Activated naive CD4-positive, alpha-beta T cell treated with anti-CD3 and anti-CD28 coated beads for 36 hours (primary cell): ENCODE data around the gene DNLZ. TPM values are rescaled to one million over a fixed set of nuclear protein-coding genes. Genes with fewer than 3 reads are reported as not detected.

Experiments
- CTCF ChIA-PET: fragments of 350-600 bp; sonication (Branson Sonifier 250); formaldehyde crosslinking; loops from one replicate; lab custom pipeline; 2021; ENCODE audit warnings: antibody characterized with exemption; lab: Charles Lee
- DNase-seq: peaks from one replicate; pipeline ENCODE4 v3.0.0-alpha.2; 2020
- H3K27ac Mint-ChIP-seq: one replicate; pipeline ENCODE4 v1.8.0; 2021; ENCODE audit warnings: mild to moderate bottlenecking, mixed read lengths
- H3K27me3 Mint-ChIP-seq: one replicate; pipeline ENCODE4 v1.8.0; 2021; ENCODE audit warnings: low read depth, mixed read lengths
- H3K36me3 Mint-ChIP-seq: one replicate; pipeline ENCODE4 v1.8.0; 2021; ENCODE audit warnings: low read depth, mixed read lengths
- H3K4me1 Mint-ChIP-seq: one replicate; pipeline ENCODE4 v1.8.0; 2021; ENCODE audit warnings: low read depth, mixed read lengths
- H3K4me3 Mint-ChIP-seq: one replicate; pipeline ENCODE4 v1.8.0; 2021; ENCODE audit warnings: mild to moderate bottlenecking, moderate library complexity, mixed read lengths
- H3K9me3 Mint-ChIP-seq: one replicate; pipeline ENCODE4 v1.8.0; 2021; ENCODE audit warnings: mixed read lengths
- intact Hi-C: fragments of 100-400 bp; cut with micrococcal nuclease; formaldehyde crosslinking; loops from one replicate; pipeline ENCODE4 v1.15.1; 2023
- total RNA-seq, 2 experiments: library from RNA; stranded (reverse); gene quantifications; one replicate each; pipeline ENCODE4 v1.2.3, GENCODE V29; 2021

The DNLZ gene
- total RNA-seq, 2 experiments from 2014 or later: 9.9 to 12.0 TPM

DNA sequence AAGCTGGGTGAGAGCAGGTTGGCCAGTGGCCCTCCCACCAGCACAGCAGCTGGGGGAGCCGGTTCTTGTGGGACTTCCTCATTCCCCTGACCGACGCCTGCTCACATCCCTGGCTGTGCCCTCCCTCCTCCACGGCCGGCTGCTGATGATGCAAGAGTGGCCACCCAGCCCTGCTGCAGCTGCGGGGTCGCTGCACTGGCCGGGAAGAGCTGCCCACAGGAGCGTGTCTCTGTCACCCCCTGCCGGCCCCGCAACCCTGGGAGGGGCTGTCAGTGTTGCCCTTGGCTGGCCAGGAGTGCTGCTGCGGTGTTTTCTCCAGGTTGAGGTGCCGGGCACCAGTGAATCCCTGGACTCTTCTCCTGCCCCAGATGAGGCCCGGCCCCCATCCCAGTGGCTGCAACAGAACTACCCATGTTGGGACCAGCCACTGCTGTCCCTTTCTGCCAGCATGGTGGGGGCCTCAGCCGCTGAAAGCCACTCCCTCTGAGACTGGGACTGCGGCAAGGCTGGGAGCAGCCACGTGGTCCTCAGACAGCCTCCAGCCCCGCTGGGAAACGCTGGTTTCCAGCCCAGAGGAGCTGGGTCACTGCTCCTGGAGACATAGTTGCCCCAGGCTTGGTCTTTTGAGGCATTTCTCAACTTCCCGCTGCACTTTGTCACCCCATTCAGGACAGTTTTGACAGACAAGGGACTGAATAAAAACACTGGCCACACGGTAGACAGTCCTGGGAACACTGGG, 9.2 kb upstream of the DNLZ start:
- intact Hi-C loops: no loop called here
- H3K9me3 Mint-ChIP-seq: no peaks in the 10 kb centered on the region
- H3K4me1 Mint-ChIP-seq: no peaks in the 10 kb centered on the region
- no peak overlapping the region for H3K27ac Mint-ChIP-seq
- DNase-seq: no peak
- CTCF ChIA-PET: interaction anchor here (0.7 kb wide), 1 partner anchor 18 kb away, joined by 4 read pairs; no protein-coding TSS in a partner anchor
- no peaks in the 10 kb centered on the region for H3K27me3 Mint-ChIP-seq
- peaks cover 2% of the 10 kb centered on the region for H3K36me3 Mint-ChIP-seq
- H3K4me3 Mint-ChIP-seq: no peak overlapping the region

GRCh38 chr9:136372006-136372405, 8.5 kb upstream of the DNLZ start:
- Mint-ChIP-seq H3K4me1 (no peaks in the 10 kb centered on the region), H3K27me3 (no peaks in the 10 kb centered on the region), H3K27ac (no peak overlapping the region), H3K9me3 (no peaks in the 10 kb centered on the region), H3K4me3 (no peak overlapping the region), H3K36me3 (peaks cover 2% of the 10 kb centered on the region)
- intact Hi-C loops: no loop called here
- CTCF ChIA-PET: no interaction called here
- no peak for DNase-seq

- H3K36me3 Mint-ChIP-seq: peaks cover 2% of the 10 kb centered on the region
- no peaks in the 10 kb centered on the region for H3K27me3 Mint-ChIP-seq
- intact Hi-C loops: no loop called here
- H3K9me3 Mint-ChIP-seq: no peaks in the 10 kb centered on the region
- CTCF ChIA-PET: no interaction called here
- no peak for DNase-seq
- no peaks in the 10 kb centered on the region for H3K4me1 Mint-ChIP-seq
- no peak overlapping the region for H3K4me3 Mint-ChIP-seq
- H3K27ac Mint-ChIP-seq: no peak overlapping the region
Observed at GRCh38 chr9:136371533-136371880, 8.0 kb upstream of the DNLZ start.

DNA sequence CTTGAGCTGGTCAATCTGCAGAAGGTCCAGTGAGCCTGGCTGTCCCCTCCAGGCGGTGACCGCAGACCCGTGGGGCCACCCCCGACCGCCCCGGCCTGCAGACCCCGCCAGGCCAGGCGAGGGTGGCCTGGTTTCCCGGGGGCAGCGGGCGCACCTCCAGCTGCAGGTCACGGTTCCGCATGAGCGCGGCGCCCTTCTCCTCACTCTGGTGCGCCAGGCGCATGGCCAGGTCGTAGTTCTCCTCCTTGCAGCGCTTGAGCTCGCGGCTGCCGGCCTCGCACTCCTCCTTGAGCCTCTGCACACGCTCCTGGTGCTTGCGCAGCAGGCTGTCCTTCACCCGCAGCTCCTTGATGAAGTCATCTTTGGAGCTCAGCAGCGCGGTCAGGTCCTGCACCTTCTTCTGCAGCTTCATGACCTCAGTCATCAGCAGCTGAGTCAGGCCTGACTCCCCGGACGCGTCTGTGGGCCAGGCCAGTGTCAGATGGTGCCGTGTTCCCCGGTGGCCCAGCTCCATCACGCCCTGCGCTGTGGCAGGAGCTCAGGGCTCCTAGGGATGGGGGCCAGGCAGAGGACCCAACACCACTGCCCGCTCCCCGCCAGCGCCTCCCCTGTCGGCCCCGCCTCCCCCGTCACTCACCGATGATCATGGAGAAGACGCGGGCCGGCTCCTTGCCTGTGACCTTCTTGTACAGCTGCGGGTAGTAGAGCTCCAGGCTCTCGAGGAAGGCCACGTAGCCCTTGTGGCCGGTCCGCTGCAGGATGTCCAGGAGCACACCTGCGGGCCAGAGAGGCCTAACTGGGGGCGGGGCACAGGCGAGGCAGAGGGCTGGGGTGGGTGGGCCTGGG, 7.4 kb upstream of the DNLZ start:
- DNase-seq: no peak
- Mint-ChIP-seq H3K9me3 (no peaks in the 10 kb centered on the region), H3K36me3 (peaks cover 2% of the 10 kb centered on the region), H3K4me3 (no peak overlapping the region), H3K27me3 (no peaks in the 10 kb centered on the region), H3K27ac (no peak overlapping the region), H3K4me1 (no peaks in the 10 kb centered on the region)
- CTCF ChIA-PET: no interaction called here
- intact Hi-C loops: no loop called here

- H3K27ac Mint-ChIP-seq: no peak overlapping the region
- no peaks in the 10 kb centered on the region for H3K9me3 Mint-ChIP-seq
Observed at GRCh38 chr9:136370037-136370436, 6.5 kb upstream of the DNLZ start.

DNA sequence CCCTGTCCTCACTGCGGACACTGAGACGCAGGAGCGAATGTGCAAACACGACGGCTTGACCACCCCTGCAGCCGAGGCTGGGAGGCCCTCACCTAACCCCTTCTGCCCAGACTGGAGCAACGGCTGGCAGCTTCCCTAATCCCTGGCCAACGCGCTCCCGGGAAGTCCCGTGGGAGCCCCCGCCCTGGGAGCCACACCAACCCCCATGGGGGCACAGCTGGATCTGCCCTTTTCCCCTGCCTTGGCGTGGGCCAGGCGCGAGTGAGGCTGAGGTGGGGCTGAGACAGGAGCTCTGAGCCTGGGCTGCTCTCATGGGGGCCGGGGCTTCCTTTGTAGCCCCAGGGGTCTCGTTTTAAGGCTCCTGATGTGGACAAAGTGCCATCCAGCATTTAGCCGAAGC, 4.6 kb upstream of the DNLZ start:
- CTCF ChIA-PET: interaction anchor here (0.8 kb wide), 1 partner anchor 33 kb away, joined by 3 read pairs; no protein-coding TSS in a partner anchor
- intact Hi-C loops: no loop called here
- no peaks in the 10 kb centered on the region for H3K9me3 Mint-ChIP-seq
- H3K27me3 Mint-ChIP-seq: no peaks in the 10 kb centered on the region
- no peak overlapping the region for H3K27ac Mint-ChIP-seq
- no peaks in the 10 kb centered on the region for H3K36me3 Mint-ChIP-seq
- H3K4me3 Mint-ChIP-seq: no peak overlapping the region
- no peak for DNase-seq
- H3K4me1 Mint-ChIP-seq: peaks cover 2% of the 10 kb centered on the region

More at GRCh38 chr9:136370037-136370436, 6.5 kb upstream of the DNLZ start:
- CTCF ChIA-PET: no interaction called here
- intact Hi-C loops: no loop called here
- Mint-ChIP-seq H3K4me3 (no peak overlapping the region), H3K4me1 (no peaks in the 10 kb centered on the region), H3K36me3 (peaks cover 2% of the 10 kb centered on the region), H3K27me3 (no peaks in the 10 kb centered on the region)
- no peak for DNase-seq

- Mint-ChIP-seq H3K27ac (no peak overlapping the region), H3K9me3 (no peaks in the 10 kb centered on the region), H3K36me3 (no peaks in the 10 kb centered on the region), H3K4me1 (peaks cover 5% of the 10 kb centered on the region), H3K4me3 (no peak overlapping the region), H3K27me3 (no peaks in the 10 kb centered on the region)
- intact Hi-C loops: no loop called here
- CTCF ChIA-PET: interaction anchor here (1.2 kb wide), 1 partner anchor 33 kb away, joined by 3 read pairs; no protein-coding TSS in a partner anchor
- no peak for DNase-seq
Observed at GRCh38 chr9:136367296-136368145, 4.0 kb upstream of the DNLZ start.

DNA sequence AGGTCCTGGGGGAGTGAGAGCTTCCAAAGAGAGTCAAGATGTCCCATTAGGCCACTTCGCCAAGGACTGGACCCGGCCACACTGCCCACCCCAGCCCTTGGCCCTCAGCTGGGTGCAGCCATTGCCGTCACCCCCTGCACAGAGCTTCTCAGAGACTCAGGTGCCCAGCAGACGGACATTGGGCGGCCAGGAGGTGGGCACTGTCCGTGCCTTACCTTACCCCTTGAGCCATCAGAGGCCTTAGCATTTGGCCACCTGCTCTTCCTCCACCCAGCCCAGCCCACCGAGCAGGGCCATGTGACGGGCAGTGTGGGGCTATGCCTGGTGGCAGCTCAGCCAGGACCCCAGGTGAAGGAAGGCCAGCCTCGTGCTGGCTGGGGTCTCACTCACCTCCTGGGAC, 3.3 kb upstream of the DNLZ start:
- Mint-ChIP-seq H3K27ac (no peak overlapping the region), H3K36me3 (no peaks in the 10 kb centered on the region), H3K9me3 (no peaks in the 10 kb centered on the region), H3K27me3 (no peaks in the 10 kb centered on the region), H3K4me1 (peaks cover 5% of the 10 kb centered on the region), H3K4me3 (no peak overlapping the region)
- no peak for DNase-seq
- intact Hi-C loops: no loop called here
- CTCF ChIA-PET: interaction anchor here (1.2 kb wide), 1 partner anchor 34 kb away, joined by 3 read pairs; no protein-coding TSS in a partner anchor

DNA sequence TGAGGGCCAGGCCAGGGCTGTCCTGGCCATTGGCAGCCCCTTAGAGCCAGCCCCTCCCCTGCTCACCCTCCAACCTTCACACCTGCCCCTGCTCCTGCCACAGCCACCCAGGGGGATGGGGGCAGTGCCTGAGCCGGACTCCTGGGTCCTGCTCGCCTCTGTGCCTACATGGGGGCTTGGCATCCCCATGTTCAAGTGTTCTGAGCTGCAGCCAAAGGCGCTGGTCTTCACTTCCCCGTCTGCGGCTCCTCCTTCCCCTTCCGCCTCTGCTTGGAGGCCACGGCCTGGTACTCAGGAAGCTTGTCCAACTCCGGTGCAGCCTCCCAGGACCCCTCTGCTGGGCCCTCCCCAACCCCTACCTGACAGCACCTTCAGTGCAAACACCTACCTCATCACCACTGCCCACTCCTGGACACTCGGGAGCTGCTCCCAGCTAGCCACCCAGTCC, 2.3 kb upstream of the DNLZ start:
- CTCF ChIA-PET: no interaction called here
- Mint-ChIP-seq H3K27me3 (no peaks in the 10 kb centered on the region), H3K9me3 (no peaks in the 10 kb centered on the region), H3K4me1 (peaks cover 5% of the 10 kb centered on the region), H3K27ac (no peak overlapping the region), H3K4me3 (no peak overlapping the region), H3K36me3 (no peaks in the 10 kb centered on the region)
- intact Hi-C loops: no loop called here
- DNase-seq: no peak

GRCh38 chr9:136364942-136365774, 1.6 kb upstream of the DNLZ start:
- intact Hi-C loops: no loop called here
- Mint-ChIP-seq H3K9me3 (no peaks in the 10 kb centered on the region), H3K27ac (no peak overlapping the region), H3K27me3 (no peaks in the 10 kb centered on the region), H3K4me1 (peaks cover 5% of the 10 kb centered on the region), H3K36me3 (no peaks in the 10 kb centered on the region), H3K4me3 (no peak overlapping the region)
- CTCF ChIA-PET: no interaction called here
- DNase-seq: no peak

GRCh38 chr9:136363949-136364748, 605 bp upstream of the DNLZ start:
- intact Hi-C loops: loop anchor here (1.0 to 2.0 kb wide), 9 partner anchors 39 to 457 kb away; partner anchors contain the start of genes CAMSAP1, QSOX2, SEC16A and UBAC1
- Mint-ChIP-seq H3K27me3 (no peaks in the 10 kb centered on the region), H3K9me3 (no peaks in the 10 kb centered on the region), H3K4me3 (no peak overlapping the region), H3K4me1 (peaks cover 5% of the 10 kb centered on the region), H3K27ac (no peak overlapping the region), H3K36me3 (no peaks in the 10 kb centered on the region)
- DNase-seq: peak; percentile 18
- CTCF ChIA-PET: interaction anchor here (0.6 to 1.4 kb wide), 6 partner anchors 11 to 184 kb away, joined by 3 read pairs; partner anchors contain the start of gene SNAPC4
